Activated naive CD4-positive, alpha-beta T cell treated with anti-CD3 and anti-CD28 coated beads, Interleukin-2, amount 10 ng/mL, durations not matched to agents 7 days and 5 days (primary cell): ENCODE results near the gene CES2.

ENCODE experiments used
- CTCF ChIA-PET: fragments of 350-600 bp; sonication (Branson Sonifier 250); formaldehyde crosslinking; loops from one replicate; lab custom pipeline; 2021; ENCODE audit warnings: antibody characterized with exemption; lab: Charles Lee
- DNase-seq: peaks from one replicate; pipeline ENCODE4 v3.0.0-alpha.2; 2020
- H3K27ac Mint-ChIP-seq: one replicate; pipeline ENCODE4 v1.8.0; 2021; ENCODE audit warnings: mild to moderate bottlenecking, moderate library complexity, mixed read lengths
- H3K27me3 Mint-ChIP-seq: one replicate; pipeline ENCODE4 v1.8.0; 2021; ENCODE audit warnings: mild to moderate bottlenecking, mixed read lengths
- H3K36me3 Mint-ChIP-seq: one replicate; pipeline ENCODE4 v1.8.0; 2021; ENCODE audit warnings: mixed read lengths
- H3K4me1 Mint-ChIP-seq: one replicate; pipeline ENCODE4 v1.8.0; 2021; ENCODE audit warnings: mixed read lengths
- H3K4me3 Mint-ChIP-seq: one replicate; pipeline ENCODE4 v1.8.0; 2021; ENCODE audit warnings: mild to moderate bottlenecking, moderate library complexity, mixed read lengths
- H3K9me3 Mint-ChIP-seq: one replicate; pipeline ENCODE4 v1.8.0; 2021; ENCODE audit warnings: mixed read lengths

The CES2 gene

GRCh38 chr16:66906916-66907836, 28.1 kb upstream of the CES2 start:
- Mint-ChIP-seq H3K9me3 (no peaks in the 10 kb centered on the region), H3K27me3 (peaks cover 27% of the 10 kb centered on the region), H3K27ac (no peak overlapping the region), H3K4me1 (peaks cover 13% of the 10 kb centered on the region), H3K36me3 (no peaks in the 10 kb centered on the region), H3K4me3 (no peak overlapping the region)
- no peak for DNase-seq
- CTCF ChIA-PET = interaction anchor here (0.6 to 2.5 kb wide), 5 partner anchors 10 to 376 kb away, joined by 3 to 15 read pairs (median 3); no protein-coding TSS in a partner anchor

GRCh38 chr16:66908116-66908515, 27.2 kb upstream of the CES2 start:
- no peak overlapping the region for H3K4me3 Mint-ChIP-seq
- H3K36me3 Mint-ChIP-seq = no peaks in the 10 kb centered on the region
- DNase-seq = no peak
- peaks cover 13% of the 10 kb centered on the region for H3K4me1 Mint-ChIP-seq
- H3K27ac Mint-ChIP-seq = no peak overlapping the region
- CTCF ChIA-PET = interaction anchor here (1.0 kb wide), 1 partner anchor 11 kb away, joined by 3 read pairs; no protein-coding TSS in a partner anchor
- H3K9me3 Mint-ChIP-seq = no peaks in the 10 kb centered on the region
- H3K27me3 Mint-ChIP-seq = peaks cover 27% of the 10 kb centered on the region

GRCh38 chr16:66908762-66909559, 26.4 kb upstream of the CES2 start:
- no peak overlapping the region for H3K27ac Mint-ChIP-seq
- DNase-seq = no peak
- no peaks in the 10 kb centered on the region for H3K9me3 Mint-ChIP-seq
- H3K27me3 Mint-ChIP-seq = peaks cover 30% of the 10 kb centered on the region
- no peak overlapping the region for H3K4me3 Mint-ChIP-seq
- CTCF ChIA-PET = interaction anchor here (1.4 to 2.1 kb wide), 3 partner anchors 10 to 16 kb away, joined by 6 to 10 read pairs (median 7); partner anchors contain the start of gene CDH16
- no peaks in the 10 kb centered on the region for H3K36me3 Mint-ChIP-seq
- peaks cover 13% of the 10 kb centered on the region for H3K4me1 Mint-ChIP-seq

- Mint-ChIP-seq H3K4me1 (peaks cover 13% of the 10 kb centered on the region), H3K36me3 (no peaks in the 10 kb centered on the region), H3K27me3 (peaks cover 36% of the 10 kb centered on the region), H3K4me3 (no peak overlapping the region), H3K27ac (no peak overlapping the region), H3K9me3 (no peaks in the 10 kb centered on the region)
- DNase-seq = no peak
- CTCF ChIA-PET = interaction anchor here (0.9 to 4.0 kb wide), 6 partner anchors 8 to 18 kb away, joined by 3 to 17 read pairs (median 6); partner anchors contain the start of genes CDH16 and RRAD
Measured at GRCh38 chr16:66910175-66910940, 25.0 kb upstream of the CES2 start.

- DNase-seq = no peak
- peaks cover 7% of the 10 kb centered on the region for H3K4me1 Mint-ChIP-seq
- H3K9me3 Mint-ChIP-seq = no peaks in the 10 kb centered on the region
- H3K27me3 Mint-ChIP-seq = peaks cover 43% of the 10 kb centered on the region
- no peak overlapping the region for H3K4me3 Mint-ChIP-seq
- CTCF ChIA-PET = interaction anchor here (2.1 to 4.0 kb wide), 2 partner anchors 16 to 17 kb away, joined by 10 to 17 read pairs; no protein-coding TSS in a partner anchor
- no peaks in the 10 kb centered on the region for H3K36me3 Mint-ChIP-seq
- no peak overlapping the region for H3K27ac Mint-ChIP-seq
Measured at GRCh38 chr16:66911112-66911511, 24.2 kb upstream of the CES2 start.

GRCh38 chr16:66911801-66912200, 23.5 kb upstream of the CES2 start:
- H3K27ac Mint-ChIP-seq = no peak overlapping the region
- CTCF ChIA-PET = interaction anchor here (4.0 kb wide), 1 partner anchor 17 kb away, joined by 17 read pairs; no protein-coding TSS in a partner anchor
- no peaks in the 10 kb centered on the region for H3K36me3 Mint-ChIP-seq
- DNase-seq = no peak
- no peak overlapping the region for H3K4me3 Mint-ChIP-seq
- no peaks in the 10 kb centered on the region for H3K9me3 Mint-ChIP-seq
- no peaks in the 10 kb centered on the region for H3K4me1 Mint-ChIP-seq
- peaks cover 46% of the 10 kb centered on the region for H3K27me3 Mint-ChIP-seq

GRCh38 chr16:66913081-66913480, 22.2 kb upstream of the CES2 start:
- Mint-ChIP-seq H3K27ac (no peak overlapping the region), H3K4me1 (no peaks in the 10 kb centered on the region), H3K27me3 (peaks cover 56% of the 10 kb centered on the region), H3K9me3 (no peaks in the 10 kb centered on the region), H3K36me3 (no peaks in the 10 kb centered on the region), H3K4me3 (no peak overlapping the region)
- CTCF ChIA-PET = interaction anchor here (0.9 to 4.0 kb wide), 5 partner anchors 10 to 18 kb away, joined by 3 to 17 read pairs (median 4); no protein-coding TSS in a partner anchor
- no peak for DNase-seq

GRCh38 chr16:66913711-66914110, 21.6 kb upstream of the CES2 start:
- Mint-ChIP-seq H3K9me3 (no peaks in the 10 kb centered on the region), H3K27me3 (peaks cover 62% of the 10 kb centered on the region), H3K4me3 (no peak overlapping the region), H3K27ac (no peak overlapping the region), H3K36me3 (no peaks in the 10 kb centered on the region), H3K4me1 (no peaks in the 10 kb centered on the region)
- CTCF ChIA-PET = interaction anchor here (0.9 to 4.0 kb wide), 3 partner anchors 10 to 15 kb away, joined by 3 to 17 read pairs (median 4); no protein-coding TSS in a partner anchor
- DNase-seq = no peak

- H3K27ac Mint-ChIP-seq = no peak overlapping the region
- peaks cover 69% of the 10 kb centered on the region for H3K27me3 Mint-ChIP-seq
- CTCF ChIA-PET = interaction anchor here (1.6 to 6.4 kb wide), 2 partner anchors 9 to 20 kb away, joined by 3 to 36 read pairs; no protein-coding TSS in a partner anchor
Measured at GRCh38 chr16:66914541-66914940, 20.8 kb upstream of the CES2 start.

GRCh38 chr16:66915041-66915440, 20.3 kb upstream of the CES2 start:
- no peak overlapping the region for H3K27ac Mint-ChIP-seq
- no peaks in the 10 kb centered on the region for H3K36me3 Mint-ChIP-seq
- H3K4me1 Mint-ChIP-seq = no peaks in the 10 kb centered on the region
- CTCF ChIA-PET = interaction anchor here (6.4 kb wide), 1 partner anchor 20 kb away, joined by 36 read pairs; no protein-coding TSS in a partner anchor
- no peak overlapping the region for H3K4me3 Mint-ChIP-seq
- H3K9me3 Mint-ChIP-seq = no peaks in the 10 kb centered on the region
- no peak for DNase-seq
- peaks cover 69% of the 10 kb centered on the region for H3K27me3 Mint-ChIP-seq

More at GRCh38 chr16:66914541-66914940, 20.8 kb upstream of the CES2 start:
- DNase-seq = no peak
- no peaks in the 10 kb centered on the region for H3K36me3 Mint-ChIP-seq
- H3K4me1 Mint-ChIP-seq = no peaks in the 10 kb centered on the region
- no peaks in the 10 kb centered on the region for H3K9me3 Mint-ChIP-seq
- H3K4me3 Mint-ChIP-seq = no peak overlapping the region

- Mint-ChIP-seq H3K9me3 (no peaks in the 10 kb centered on the region), H3K27me3 (peaks cover 73% of the 10 kb centered on the region), H3K4me1 (no peaks in the 10 kb centered on the region), H3K36me3 (no peaks in the 10 kb centered on the region), H3K4me3 (no peak overlapping the region), H3K27ac (no peak overlapping the region)
- CTCF ChIA-PET = interaction anchor here (1.2 to 6.4 kb wide), 2 partner anchors 12 to 22 kb away, joined by 5 to 36 read pairs; no protein-coding TSS in a partner anchor
- no peak for DNase-seq
Measured at GRCh38 chr16:66916518-66916917, 18.8 kb upstream of the CES2 start.

- DNase-seq = no peak
- no peak overlapping the region for H3K27ac Mint-ChIP-seq
- H3K4me3 Mint-ChIP-seq = no peak overlapping the region
- CTCF ChIA-PET = interaction anchor here (1.2 to 6.4 kb wide), 3 partner anchors 9 to 27 kb away, joined by 3 to 36 read pairs (median 4); no protein-coding TSS in a partner anchor
- peaks cover 77% of the 10 kb centered on the region for H3K27me3 Mint-ChIP-seq
- no peaks in the 10 kb centered on the region for H3K9me3 Mint-ChIP-seq
- no peaks in the 10 kb centered on the region for H3K4me1 Mint-ChIP-seq
- no peaks in the 10 kb centered on the region for H3K36me3 Mint-ChIP-seq
Measured at GRCh38 chr16:66917741-66918140, 17.6 kb upstream of the CES2 start.

- Mint-ChIP-seq H3K27me3 (peaks cover 83% of the 10 kb centered on the region), H3K4me3 (no peak overlapping the region), H3K27ac (no peak overlapping the region), H3K9me3 (no peaks in the 10 kb centered on the region), H3K36me3 (no peaks in the 10 kb centered on the region), H3K4me1 (no peaks in the 10 kb centered on the region)
- DNase-seq = no peak
- CTCF ChIA-PET = interaction anchor here (1.2 to 6.4 kb wide), 5 partner anchors 9 to 28 kb away, joined by 3 to 36 read pairs (median 7); no protein-coding TSS in a partner anchor
Measured at GRCh38 chr16:66918355-66918754, 17.0 kb upstream of the CES2 start.
